Stimulated activated naive B cell treated with anti-CD40 and anti-IgM and Interleukin-4, amounts not matched to agents 10 μg/mL and 1 μg/mL and 100 μg/mL, for 72 hours (primary cell): ENCODE data around the gene GAR1.
A peak's percentile ranks its signal among the peaks of the same experiment; 100 is the strongest.
"Not testable (repeated sequence)": the region's sequence is repeated elsewhere in the genome, so short reads cannot be mapped to it uniquely, and the experiment has no call there.

Source experiments
- ATAC-seq, 2 donors: fragments of 150-1000 bp; cut with Tn5 transposase; replicated peaks; 2 replicates each; pipeline ENCODE4 v1.10.0; 2021; ENCODE audit warnings: moderate library complexity in 1 of 2
- DNase-seq: peaks from one replicate; pipeline ENCODE4 v3.0.0; 2021
- H3K27ac Mint-ChIP-seq: one replicate; pipeline ENCODE4 v1.8.0; 2022; ENCODE audit warnings: mild to moderate bottlenecking, mixed read lengths
- H3K27me3 Mint-ChIP-seq, 2 donors: one replicate each; pipeline ENCODE4 v1.8.0; 2022; ENCODE audit warnings: mixed read lengths in 2 of 2
- H3K36me3 Mint-ChIP-seq, 2 donors: one replicate each; pipeline ENCODE4 v1.8.0; 2022; ENCODE audit warnings: mixed read lengths in 2 of 2, mild to moderate bottlenecking in 1 of 2
- H3K4me1 Mint-ChIP-seq, 2 donors: one replicate each; pipeline ENCODE4 v1.8.0; 2022; ENCODE audit warnings: mixed read lengths in 2 of 2, mild to moderate bottlenecking in 1 of 2
- H3K4me3 Mint-ChIP-seq, 2 donors: one replicate each; pipeline ENCODE4 v1.8.0; 2022; ENCODE audit warnings: mild to moderate bottlenecking in 2 of 2, mixed read lengths in 2 of 2, moderate library complexity in 1 of 2
- H3K9me3 Mint-ChIP-seq, 2 donors: one replicate each; pipeline ENCODE4 v1.8.0; 2022; ENCODE audit warnings: mixed read lengths in 2 of 2, mild to moderate bottlenecking in 1 of 2

GAR1 gene

GRCh38 chr4:109816894-109817293 is 1.3 kb downstream of the GAR1 start:
- peaks cover 28 to 43% of the 10 kb centered on the region in 2 donors for H3K4me1 Mint-ChIP-seq
- H3K27me3 Mint-ChIP-seq = no peaks in the 10 kb centered on the region

GRCh38 chr4:109818268-109818667 is 2.7 kb downstream of the GAR1 start:
- DNase-seq (no peak), ATAC-seq (no peak)
- no peak overlapping the region for H3K27ac Mint-ChIP-seq
- H3K27me3 Mint-ChIP-seq = no peaks in the 10 kb centered on the region
- peaks cover 28 to 43% of the 10 kb centered on the region in 2 donors for H3K4me1 Mint-ChIP-seq
- H3K36me3 Mint-ChIP-seq = peaks cover 33 to 54% of the 10 kb centered on the region in 2 donors
- H3K4me3 Mint-ChIP-seq = no peak overlapping the region
- no peaks in the 10 kb centered on the region for H3K9me3 Mint-ChIP-seq

More at GRCh38 chr4:109816894-109817293, 1.3 kb downstream of the GAR1 start:
- H3K27ac Mint-ChIP-seq = peak overlapping the region; percentile 48
- peak overlapping the region; percentile 96 for H3K4me3 Mint-ChIP-seq
- peaks cover 28 to 46% of the 10 kb centered on the region in 2 donors for H3K36me3 Mint-ChIP-seq
- DNase-seq (no peak), ATAC-seq (no peak)
- H3K9me3 Mint-ChIP-seq = no peaks in the 10 kb centered on the region

GRCh38 chr4:109820563-109820962 is 5.0 kb downstream of the GAR1 start:
- Mint-ChIP-seq H3K27me3 (no peaks in the 10 kb centered on the region), H3K4me3 (no peak overlapping the region), H3K4me1 (peaks cover 24 to 34% of the 10 kb centered on the region in 2 donors), H3K27ac (no peak overlapping the region), H3K9me3 (no peaks in the 10 kb centered on the region), H3K36me3 (peaks cover 33 to 58% of the 10 kb centered on the region in 2 donors)
- ATAC-seq (no peak), DNase-seq (no peak)

DNA sequence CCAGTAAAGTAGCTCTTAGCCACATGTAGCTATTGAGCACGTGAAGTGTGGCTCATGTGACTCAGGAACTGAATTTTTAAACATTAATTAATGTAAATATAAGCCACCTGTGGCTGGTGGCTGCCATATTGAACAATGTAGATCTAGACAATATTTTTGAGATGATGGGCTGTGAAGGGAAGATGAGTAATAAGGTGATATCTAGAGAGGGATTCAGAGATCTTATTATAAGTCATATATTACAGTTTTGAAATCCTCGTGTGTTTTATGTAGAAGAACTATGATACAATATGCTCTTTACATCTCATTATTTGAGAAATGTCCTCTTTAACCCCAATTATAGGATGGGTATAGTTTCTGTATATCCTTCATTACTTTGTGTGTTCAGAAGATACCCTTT is 5.6 kb downstream of the GAR1 start:
- Mint-ChIP-seq H3K9me3 (no peaks in the 10 kb centered on the region), H3K36me3 (peaks cover 28 to 52% of the 10 kb centered on the region in 2 donors), H3K27me3 (no peaks in the 10 kb centered on the region), H3K4me1 (peaks cover 19 to 28% of the 10 kb centered on the region in 2 donors), H3K4me3 (no peak overlapping the region), H3K27ac (no peak overlapping the region)
- no peak for DNase-seq
- no peak for ATAC-seq

DNA sequence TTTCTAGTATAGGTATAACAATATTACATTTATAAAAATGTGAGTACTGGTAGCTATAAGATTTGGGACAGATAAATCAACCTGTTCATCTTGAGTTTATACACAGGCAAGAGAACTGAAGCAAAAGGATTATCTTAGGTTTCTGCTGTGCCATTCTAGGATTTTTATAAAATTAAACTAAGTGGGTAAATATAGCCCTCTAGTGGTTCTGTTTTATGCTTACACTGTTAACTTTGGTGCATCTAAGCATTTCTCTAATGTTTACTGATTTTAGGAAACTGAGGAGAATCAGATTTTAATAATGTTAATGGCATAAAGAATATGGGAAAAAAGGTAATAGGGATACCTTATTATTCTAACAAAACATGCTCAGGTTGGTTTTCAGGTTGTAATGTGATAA is 11.2 kb downstream of the GAR1 start:
- Mint-ChIP-seq H3K4me1 (no peaks in the 10 kb centered on the region), H3K27me3 (no peaks in the 10 kb centered on the region), H3K36me3 (peaks cover 5 to 20% of the 10 kb centered on the region in 2 donors), H3K9me3 (no peaks in the 10 kb centered on the region), H3K27ac (no peak overlapping the region), H3K4me3 (no peak overlapping the region)
- DNase-seq (no peak), ATAC-seq (peak in 1 of 2 donors; percentile 45)

GRCh38 chr4:109827672-109828071 is 12.1 kb downstream of the GAR1 start, which contains the start of gene RRH:
RRH (plus strand) TSS chr4:109827972; CDS start chr4:109828028, 56 bp downstream.
- Mint-ChIP-seq H3K9me3 (no peaks in the 10 kb centered on the region), H3K36me3 (peaks cover 3 to 16% of the 10 kb centered on the region in 2 donors), H3K27me3 (no peaks in the 10 kb centered on the region), H3K4me1 (no peaks in the 10 kb centered on the region), H3K4me3 (no peak within 1 kb of the TSS), H3K27ac (no peak within 1 kb of the TSS)
- no peak for ATAC-seq
- DNase-seq = no peak

GRCh38 chr4:109833756-109834155 is 18.2 kb downstream of the GAR1 start:
- no peak overlapping the region for H3K27ac Mint-ChIP-seq
- ATAC-seq (no peak), DNase-seq (no peak)
- H3K4me3 Mint-ChIP-seq = no peak overlapping the region
- H3K4me1 Mint-ChIP-seq = no peaks in the 10 kb centered on the region
- no peaks in the 10 kb centered on the region for H3K9me3 Mint-ChIP-seq
- H3K27me3 Mint-ChIP-seq = no peaks in the 10 kb centered on the region
- H3K36me3 Mint-ChIP-seq = peaks cover 9 to 21% of the 10 kb centered on the region in 2 donors

DNA sequence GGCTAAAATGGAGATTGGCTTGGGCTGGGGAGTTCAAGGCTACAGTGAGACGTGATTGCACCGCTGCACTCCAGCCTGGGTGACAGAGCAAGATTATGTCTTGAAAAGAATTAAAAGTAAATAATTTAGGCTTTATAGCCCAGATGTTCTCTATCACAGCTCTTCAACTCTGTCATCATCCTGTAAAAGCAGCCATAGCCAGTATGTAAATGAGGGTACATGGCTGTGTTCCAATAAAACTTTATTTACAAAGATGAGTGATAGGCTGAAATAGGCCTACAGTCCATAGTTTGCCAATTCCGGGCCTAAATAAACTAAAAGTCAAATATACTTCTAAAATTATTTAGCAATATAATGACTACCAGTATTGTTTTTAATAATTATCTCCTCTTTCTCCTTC is 21.4 kb downstream of the GAR1 start:
- Mint-ChIP-seq H3K27me3 (no peaks in the 10 kb centered on the region), H3K4me1 (no peaks in the 10 kb centered on the region), H3K4me3 (no peak overlapping the region), H3K27ac (no peak overlapping the region), H3K9me3 (peaks cover 0 to 2% of the 10 kb centered on the region in 2 donors), H3K36me3 (peaks cover 19 to 41% of the 10 kb centered on the region in 2 donors)
- no peak for DNase-seq
- ATAC-seq = no peak

- H3K4me3 Mint-ChIP-seq = no peak overlapping the region
- H3K27me3 Mint-ChIP-seq = no peaks in the 10 kb centered on the region
- no peak overlapping the region for H3K27ac Mint-ChIP-seq
- H3K36me3 Mint-ChIP-seq = peaks cover 0 to 3% of the 10 kb centered on the region in 2 donors
- no peaks in the 10 kb centered on the region for H3K4me1 Mint-ChIP-seq
- ATAC-seq (no peak), DNase-seq (no peak)
- H3K9me3 Mint-ChIP-seq = no peaks in the 10 kb centered on the region
These were observed 31.0 kb downstream of the GAR1 start for GRCh38 chr4:109846395-109847098.

DNA sequence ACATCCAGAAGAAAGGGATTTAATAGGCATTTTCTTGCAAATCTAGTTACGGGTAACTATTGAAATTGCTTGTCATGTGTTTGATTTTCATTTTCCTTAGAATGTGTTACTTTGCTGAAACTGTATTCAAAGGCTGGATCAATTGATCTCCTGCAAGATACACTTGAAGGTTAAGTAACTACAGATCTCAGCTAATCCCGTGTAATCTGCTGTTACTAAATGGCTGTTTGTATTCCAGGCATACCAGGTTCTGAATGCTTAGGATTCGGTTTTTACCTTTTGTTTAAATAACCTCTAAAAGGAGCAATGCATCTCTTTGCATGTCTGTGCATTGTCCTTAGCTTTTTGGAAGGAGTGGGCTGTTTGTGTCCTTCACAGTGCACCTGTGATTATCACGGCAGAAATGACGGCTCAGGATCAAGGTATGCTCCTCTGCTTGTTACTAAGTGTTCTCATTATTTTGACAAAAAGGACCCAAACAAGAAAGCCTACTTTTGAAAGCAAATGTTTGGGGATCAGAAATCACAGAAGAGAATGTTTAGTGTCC is 32.4 kb downstream of the GAR1 start, which contains the start of gene LRIT3:
Gene LRIT3, plus strand, starts transcription at position 212 of the 547 bp plus-strand sequence. Its CDS starts 95 bp downstream, at position 307.
- H3K27me3 Mint-ChIP-seq = no peaks in the 10 kb centered on the region
- H3K27ac Mint-ChIP-seq = no peak within 1 kb of the TSS

DNA sequence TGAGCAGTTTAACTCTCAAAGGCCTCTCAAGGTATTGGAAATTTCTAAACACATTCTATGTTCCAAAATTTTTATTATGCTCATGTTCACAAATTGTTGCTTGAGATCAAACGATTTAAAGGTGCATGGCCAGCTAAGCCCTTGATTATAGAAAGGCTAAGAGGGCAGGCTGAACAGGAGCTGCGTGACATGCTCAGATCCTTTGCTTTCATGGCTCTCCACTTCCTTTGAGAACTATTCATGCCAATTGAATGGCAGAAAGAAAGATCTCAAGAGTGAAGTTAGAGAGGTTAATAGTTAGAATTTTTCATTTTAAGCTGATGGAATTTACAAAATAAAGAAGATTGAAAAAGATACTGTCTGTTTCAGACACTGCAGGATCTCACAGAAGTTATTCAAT is 32.9 kb downstream of the GAR1 start:
- DNase-seq (no peak), ATAC-seq (no peak)
- Mint-ChIP-seq H3K4me1 (no peaks in the 10 kb centered on the region), H3K36me3 (peaks cover 10 to 18% of the 10 kb centered on the region in 2 donors), H3K27ac (no peak overlapping the region), H3K4me3 (no peak overlapping the region), H3K27me3 (no peaks in the 10 kb centered on the region), H3K9me3 (peaks cover 0 to 2% of the 10 kb centered on the region in 2 donors)

More for the DNA sequence above, 32.4 kb downstream of the GAR1 start, which contains the start of gene LRIT3:
- Mint-ChIP-seq H3K4me1 (no peaks in the 10 kb centered on the region), H3K36me3 (peaks cover 7 to 12% of the 10 kb centered on the region in 2 donors), H3K4me3 (no peak within 1 kb of the TSS), H3K9me3 (peaks cover 0 to 2% of the 10 kb centered on the region in 2 donors)
- DNase-seq = no peak
- no peak for ATAC-seq

- Mint-ChIP-seq H3K9me3 (peaks cover 0 to 2% of the 10 kb centered on the region in 2 donors), H3K27me3 (no peaks in the 10 kb centered on the region), H3K27ac (no peak overlapping the region), H3K4me1 (peaks cover 2 to 7% of the 10 kb centered on the region in 2 donors), H3K36me3 (peaks cover 19 to 37% of the 10 kb centered on the region in 2 donors), H3K4me3 (no peak overlapping the region)
- DNase-seq (no peak), ATAC-seq (no peak)
These were observed 35.0 kb downstream of the GAR1 start for GRCh38 chr4:109850601-109851000.

GRCh38 chr4:109859426-109860300 is 44.1 kb downstream of the GAR1 start:
- not testable (repeated sequence) for H3K4me3 Mint-ChIP-seq, H3K27me3 Mint-ChIP-seq, ATAC-seq, H3K4me1 Mint-ChIP-seq, H3K27ac Mint-ChIP-seq, DNase-seq
- peaks cover 0 to 15% of the 10 kb centered on the region in 2 donors for H3K9me3 Mint-ChIP-seq
- H3K36me3 Mint-ChIP-seq = peaks cover 24 to 31% of the 10 kb centered on the region in 2 donors

- H3K27me3 Mint-ChIP-seq = no peaks in the 10 kb centered on the region
- H3K9me3 Mint-ChIP-seq = peaks cover 0 to 15% of the 10 kb centered on the region in 2 donors
- H3K4me3 Mint-ChIP-seq = no peak overlapping the region
- no peak overlapping the region for H3K27ac Mint-ChIP-seq
- DNase-seq (no peak), ATAC-seq (no peak)
- H3K4me1 Mint-ChIP-seq = no peaks in the 10 kb centered on the region
- peaks cover 9 to 20% of the 10 kb centered on the region in 2 donors for H3K36me3 Mint-ChIP-seq
These were observed 45.7 kb downstream of the GAR1 start for GRCh38 chr4:109861271-109861670.
